CD4-positive, alpha-beta T cell treated with Interleukin-21 for 1 hour (primary cell): ENCODE measurements around the gene COL11A2.

Experiments used
- DNase-seq: peaks from one replicate; pipeline ENCODE4 v3.0.0-alpha.2; 2020

Gene COL11A2

GRCh38 chr6:33114406-33114805, 77.9 kb downstream of the COL11A2 start:
- no peak for DNase-seq

- DNase-seq: no peak
Measured at GRCh38 chr6:33113755-33114154, 78.5 kb downstream of the COL11A2 start.
